Measurements from ENCODE around the gene MAP3K10.

- TF ChIP-seq, protein P1, sequence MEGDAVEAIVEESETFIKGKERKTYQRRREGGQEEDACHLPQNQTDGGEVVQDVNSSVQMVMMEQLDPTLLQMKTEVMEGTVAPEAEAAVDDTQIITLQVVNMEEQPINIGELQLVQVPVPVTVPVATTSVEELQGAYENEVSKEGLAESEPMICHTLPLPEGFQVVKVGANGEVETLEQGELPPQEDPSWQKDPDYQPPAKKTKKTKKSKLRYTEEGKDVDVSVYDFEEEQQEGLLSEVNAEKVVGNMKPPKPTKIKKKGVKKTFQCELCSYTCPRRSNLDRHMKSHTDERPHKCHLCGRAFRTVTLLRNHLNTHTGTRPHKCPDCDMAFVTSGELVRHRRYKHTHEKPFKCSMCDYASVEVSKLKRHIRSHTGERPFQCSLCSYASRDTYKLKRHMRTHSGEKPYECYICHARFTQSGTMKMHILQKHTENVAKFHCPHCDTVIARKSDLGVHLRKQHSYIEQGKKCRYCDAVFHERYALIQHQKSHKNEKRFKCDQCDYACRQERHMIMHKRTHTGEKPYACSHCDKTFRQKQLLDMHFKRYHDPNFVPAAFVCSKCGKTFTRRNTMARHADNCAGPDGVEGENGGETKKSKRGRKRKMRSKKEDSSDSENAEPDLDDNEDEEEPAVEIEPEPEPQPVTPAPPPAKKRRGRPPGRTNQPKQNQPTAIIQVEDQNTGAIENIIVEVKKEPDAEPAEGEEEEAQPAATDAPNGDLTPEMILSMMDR (IDR thresholded peaks at IDR 0.05): no peak
- no peak for TF ChIP-seq POLR2A (IDR thresholded peaks at IDR 0.05)
These were observed 64.5 kb downstream of the MAP3K10 start for GRCh38 chr19:40255619-40256166.
